NCI-H446 treated with DMSO at 0.1 percent for 48 hours (cell line): Measurements from ENCODE around the gene NYNRIN.
A peak's percentile ranks its signal among the peaks of the same experiment; 100 is the strongest.

ENCODE experiments used
- DNase-seq: peaks from one replicate; lab custom pipeline; 2025; lab: John Stamatoyannopoulos, UW

Gene NYNRIN

DNA sequence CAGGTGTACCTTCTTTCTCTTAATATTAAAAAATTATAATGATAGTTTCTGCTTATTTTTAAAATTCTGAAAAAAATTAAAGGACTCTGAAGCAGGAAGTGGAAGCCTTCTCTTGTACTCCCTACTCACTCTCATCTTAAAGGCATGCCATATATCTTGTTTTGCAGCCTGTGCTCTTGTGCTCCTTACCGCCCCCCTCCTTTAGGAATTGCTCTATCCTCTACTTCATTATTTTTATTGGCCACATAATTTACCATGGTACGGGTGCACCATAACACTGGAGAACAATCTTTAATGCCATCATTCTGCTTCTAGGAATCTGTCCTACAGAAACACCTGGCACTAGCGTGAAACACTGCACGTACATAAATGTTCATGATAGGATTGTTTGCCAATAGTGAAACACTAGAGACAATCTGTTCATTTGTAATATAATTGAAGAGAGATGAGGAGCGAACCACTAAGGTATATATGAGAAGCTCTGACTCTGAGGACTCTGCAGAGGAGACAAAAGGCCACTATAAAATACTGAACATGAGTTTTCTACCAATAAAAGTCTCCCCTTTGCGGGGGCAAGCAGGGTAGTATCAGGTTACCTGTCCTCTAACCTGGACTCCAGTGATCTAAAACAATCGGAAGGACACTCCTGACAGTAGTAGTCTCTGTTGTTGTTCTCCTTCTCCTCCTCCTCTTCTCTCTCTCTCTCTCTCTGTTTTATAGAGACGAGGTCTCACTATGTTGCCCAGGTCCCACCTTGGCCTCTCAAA lies 6.3 kb upstream of the NYNRIN start:
- DNase-seq = no peak

DNA sequence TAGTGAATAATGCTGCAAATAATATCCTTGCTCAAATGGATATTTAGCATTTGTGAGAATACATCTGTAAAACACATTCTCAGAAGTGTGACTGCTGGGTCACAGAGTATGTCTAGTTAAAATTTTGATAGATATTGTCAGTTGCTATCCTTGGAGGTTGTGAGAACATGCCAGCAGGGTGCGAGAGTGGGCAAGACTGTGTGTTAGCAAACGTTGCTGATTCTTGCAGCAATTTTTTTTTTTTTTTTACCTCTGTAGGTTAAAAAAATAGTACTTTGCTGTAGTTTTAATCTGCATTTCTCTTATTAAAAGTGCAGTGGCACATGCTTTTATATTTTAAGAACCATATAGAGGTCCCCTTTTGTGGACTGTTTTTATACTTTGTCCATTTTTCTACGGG lies 4.5 kb upstream of the NYNRIN start:
- no peak for DNase-seq

DNA sequence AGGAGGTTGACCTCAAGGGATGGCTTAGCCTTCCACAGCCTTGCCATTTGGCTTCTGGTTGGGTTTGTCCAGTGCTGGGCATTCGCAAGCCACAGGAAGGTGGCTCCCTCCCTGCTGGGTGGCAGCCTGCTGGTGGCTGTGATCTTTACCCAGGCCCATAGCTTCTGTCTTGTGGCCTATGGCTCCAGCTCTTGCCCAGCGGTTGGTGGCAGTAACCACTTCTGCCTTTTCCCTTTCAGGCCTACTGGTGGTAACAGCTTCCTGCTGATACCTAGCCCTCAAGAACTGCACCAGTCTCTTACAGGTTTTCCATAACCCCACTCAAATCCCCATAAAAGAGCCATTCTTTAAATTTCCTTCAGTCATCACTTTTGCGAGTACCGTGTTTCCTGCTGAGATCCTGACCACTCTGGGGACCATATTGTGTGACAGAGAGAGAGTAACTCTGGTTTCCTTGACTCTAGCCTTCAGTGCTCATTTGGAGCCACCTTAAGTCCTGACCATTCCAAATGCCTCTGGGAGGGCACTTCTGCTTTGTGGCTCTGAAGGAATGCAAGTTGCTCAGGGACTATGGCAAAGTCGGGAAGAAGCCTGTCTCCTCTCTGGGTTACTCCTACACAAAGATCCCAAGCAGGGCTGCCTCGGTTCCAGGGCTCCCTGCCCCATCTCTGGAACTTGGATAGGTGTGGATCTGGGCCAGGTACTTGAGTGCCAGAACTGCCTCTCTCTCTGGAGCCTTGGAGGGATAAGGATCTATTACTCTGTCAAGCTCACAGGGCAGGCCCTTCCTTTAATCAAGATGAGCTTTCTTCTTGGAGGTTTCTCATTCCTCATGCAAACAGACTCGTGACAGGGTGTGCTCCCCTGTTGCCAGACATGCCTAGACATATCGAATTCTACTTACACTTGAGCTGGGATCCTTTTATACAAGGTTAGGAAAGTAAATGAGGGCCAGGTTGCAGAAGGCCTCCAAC lies 2.9 kb upstream of the NYNRIN start:
- DNase-seq = no peak

DNA sequence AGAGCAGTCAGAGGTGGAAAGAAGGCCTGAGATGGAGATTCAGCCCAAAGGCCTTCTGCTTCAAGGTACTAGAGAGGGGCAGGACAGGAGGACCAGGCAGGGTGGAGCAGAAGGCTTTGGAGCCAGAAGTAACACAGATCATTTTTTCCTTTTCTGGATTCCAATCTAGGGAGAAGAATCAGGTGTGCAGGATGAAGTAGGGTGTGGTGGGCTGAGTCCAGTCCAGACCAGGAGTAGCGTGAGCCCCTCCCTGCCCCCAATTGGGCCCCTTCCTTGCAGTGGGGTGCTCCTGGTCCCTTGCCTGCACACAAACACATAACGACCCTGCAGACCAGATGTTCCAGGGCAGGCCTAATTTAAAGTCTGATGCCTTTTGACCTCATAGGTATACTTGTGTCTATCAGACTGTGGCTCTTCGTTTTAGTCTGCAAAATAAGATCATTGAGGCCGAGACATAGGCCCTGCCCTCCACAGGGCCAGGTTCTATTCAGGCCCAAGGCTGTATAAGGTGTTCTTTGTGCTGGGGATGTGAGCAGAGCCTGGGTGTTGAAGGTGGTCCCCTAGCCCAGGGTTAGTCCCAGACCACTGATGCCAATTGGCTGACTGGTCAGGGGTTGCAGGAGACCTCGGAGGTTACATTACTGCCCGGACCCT lies 1.0 kb upstream of the NYNRIN start:
- DNase-seq = no peak

DNA sequence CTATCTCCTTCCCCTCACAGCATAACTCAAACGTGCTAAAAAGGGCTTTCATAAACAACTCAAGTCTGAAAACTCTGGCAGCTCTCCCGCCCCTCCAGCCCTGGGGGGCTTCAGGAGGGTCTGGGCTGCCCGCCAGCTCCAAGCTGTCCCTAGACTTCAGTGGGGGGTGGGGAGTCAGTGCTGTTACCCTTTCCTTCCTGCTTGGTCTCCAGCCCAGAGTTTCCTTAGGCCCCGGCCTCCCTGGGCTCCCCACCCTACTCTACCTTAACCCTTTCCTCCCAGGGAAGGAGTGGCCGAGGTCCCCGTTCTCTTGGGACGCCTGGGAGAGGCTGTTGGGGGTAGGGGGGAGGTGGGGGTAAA lies 530 bp upstream of the NYNRIN start:
- DNase-seq = peak; percentile 53

DNA sequence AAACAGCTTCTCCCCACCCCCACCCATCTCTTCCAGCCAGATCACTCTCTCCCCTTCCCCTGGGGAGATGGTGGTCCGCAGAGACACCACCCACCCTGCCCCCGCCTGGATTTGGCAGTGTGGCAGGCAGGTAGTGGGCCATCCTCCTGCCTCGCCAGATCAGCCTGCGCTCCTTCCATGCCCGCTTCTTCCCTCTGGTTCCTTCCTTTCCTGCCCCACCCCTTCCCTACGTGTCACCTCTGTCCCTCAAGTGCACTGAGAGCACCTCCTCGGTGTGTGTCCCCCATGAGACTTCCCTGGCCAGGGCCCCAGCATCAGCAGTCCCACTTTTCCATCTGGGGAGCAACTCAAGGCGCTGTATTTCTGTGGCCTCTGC lies 632 bp downstream of the NYNRIN start:
- DNase-seq = no peak

DNA sequence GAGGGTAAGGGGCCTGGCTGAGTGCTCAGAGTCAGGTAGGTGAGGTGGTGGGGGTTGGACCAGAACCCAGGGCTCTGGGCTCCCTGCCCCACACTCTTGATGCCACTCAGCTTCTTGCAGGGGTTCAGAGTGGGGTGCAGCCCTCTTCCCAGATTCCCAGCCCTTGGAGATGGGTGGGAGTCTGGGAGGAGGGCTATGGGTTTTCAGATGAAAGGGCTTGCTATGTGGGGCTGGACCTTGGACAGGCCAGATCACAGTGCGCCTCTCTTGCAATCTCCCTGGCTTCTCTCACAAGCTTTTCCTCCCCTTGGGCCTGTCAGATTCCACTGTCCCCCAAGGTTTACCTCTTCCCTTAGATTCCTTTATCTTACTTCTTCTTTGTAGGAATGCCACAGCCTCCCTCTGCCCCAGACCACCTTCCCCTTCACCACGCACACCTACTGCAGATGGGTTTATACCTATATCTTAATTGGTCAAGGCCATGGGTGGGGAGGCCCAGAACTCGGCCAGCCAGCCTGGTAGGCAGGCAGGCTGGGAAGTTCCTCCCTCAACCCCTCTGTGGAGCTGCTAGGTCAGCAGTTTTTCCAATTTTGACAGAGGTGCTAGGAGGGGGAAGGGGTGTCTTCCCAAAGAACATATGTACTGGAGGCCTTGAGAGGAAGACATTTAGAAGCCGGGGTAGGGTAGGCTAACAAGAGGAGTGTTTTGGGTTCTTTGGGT lies 1.4 kb downstream of the NYNRIN start:
- no peak for DNase-seq

DNA sequence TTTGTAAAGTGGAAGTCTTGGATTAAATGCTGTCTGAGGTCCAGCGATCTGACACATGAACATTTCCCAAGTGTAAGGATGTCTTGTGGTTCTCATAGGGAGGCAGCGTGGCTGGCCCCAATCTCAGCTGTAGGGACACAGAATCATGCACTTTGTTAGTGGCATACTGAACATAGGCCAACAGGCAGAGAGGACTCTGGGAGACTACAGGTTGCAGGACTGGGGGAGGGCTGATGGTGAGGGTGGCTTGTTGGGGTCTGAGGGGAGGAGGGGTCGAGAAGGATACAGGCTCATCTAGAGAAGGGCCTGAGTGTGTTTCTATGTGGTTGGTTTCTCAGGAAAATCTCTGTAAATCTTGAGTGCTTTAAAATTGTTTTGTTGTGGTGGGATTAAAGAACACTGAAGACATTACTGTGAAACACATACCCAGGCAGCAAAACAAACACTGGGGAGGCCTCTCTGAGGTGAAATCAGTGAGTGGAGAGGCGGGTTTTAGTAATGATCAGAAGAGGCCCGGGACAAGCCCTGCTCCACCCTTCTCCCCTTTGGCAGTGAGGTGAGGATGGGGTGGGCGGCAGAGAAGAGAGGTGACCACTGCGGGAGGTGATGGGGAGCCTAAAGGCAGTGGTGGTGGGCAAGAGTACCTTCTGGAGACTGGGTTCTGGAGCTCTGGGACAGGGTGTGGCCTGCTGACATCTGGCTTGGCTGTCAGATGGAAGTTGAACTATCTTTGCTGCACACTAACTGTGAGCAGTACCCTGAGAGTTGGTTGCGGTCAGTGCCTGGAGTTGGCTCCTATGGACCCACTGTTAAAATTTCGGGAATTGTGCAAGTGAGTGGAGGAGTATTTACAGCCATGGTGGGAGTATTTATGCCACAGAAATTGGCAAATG lies 3.3 kb downstream of the NYNRIN start:
- no peak for DNase-seq

DNA sequence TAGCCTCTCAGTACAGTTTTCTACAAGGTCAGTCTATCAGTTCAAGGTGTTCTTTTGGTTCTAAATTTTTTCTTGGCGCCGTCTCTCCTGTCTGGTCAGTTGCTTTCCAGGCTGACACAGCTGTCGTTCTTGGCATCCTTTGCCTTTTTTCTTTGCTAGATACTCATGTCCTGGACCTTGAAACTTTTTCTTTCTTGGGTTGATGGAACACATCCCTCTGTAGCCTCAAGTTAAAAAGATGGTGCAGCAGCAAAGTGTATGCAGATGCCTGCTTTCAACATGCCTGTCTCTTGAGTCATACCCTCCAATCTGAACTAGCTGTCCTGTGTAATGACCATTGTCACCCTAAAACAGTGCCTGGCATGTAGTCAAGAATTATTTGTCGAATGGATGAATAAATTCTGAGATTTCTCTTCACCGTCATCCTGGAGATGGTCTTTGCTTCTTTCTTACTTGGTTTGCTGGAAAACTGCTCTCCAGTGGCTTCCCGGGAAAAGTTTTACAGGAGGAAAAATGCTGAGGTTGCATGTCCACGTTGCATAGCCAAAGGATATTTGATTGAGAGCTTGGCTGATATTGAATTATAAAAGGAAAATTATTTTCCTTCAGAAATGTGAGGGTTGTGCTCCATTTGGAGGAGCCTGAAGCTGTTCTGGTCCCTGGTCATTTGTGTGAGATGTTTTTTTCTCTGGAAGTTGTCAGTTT lies 4.6 kb downstream of the NYNRIN start:
- DNase-seq = no peak

DNA sequence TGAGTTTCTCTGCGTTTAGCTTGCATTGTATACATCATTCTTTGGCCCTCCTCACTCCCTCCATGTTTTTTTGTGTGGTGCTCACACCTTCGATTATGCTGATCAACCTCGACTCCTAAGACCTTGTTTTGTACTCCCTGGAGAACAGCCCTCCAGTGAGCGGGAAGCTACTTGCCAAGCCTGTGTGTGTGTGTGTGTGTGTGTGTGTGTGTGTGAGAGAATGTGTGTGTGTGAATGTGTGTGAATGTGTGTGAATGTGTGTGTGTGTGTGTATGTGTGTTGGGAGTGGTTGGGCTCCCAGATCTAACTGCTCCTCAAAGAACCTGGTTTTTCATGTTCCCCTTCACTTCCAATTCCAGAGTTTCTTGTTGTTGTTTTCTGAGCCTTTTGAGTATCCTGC lies 6.0 kb downstream of the NYNRIN start:
- no peak for DNase-seq

DNA sequence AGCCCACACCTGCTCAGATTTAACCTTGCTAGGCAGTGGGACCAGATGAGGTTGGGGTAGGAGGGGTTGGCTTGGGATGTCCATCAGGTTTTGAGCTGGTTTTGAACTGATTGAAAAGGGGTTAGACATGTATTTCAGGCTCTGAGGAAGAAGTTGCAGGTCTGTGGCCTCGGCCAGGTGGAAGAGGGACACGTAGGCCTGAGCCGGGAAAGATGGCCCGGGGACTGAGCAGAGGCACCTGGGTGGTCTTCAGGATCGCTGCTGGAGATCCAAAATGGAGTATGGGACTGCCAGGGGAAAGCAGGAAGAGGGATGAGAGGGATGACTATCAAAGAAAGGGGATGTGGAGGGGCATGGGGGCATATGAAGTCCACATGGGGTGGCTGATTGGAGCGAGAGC lies 7.6 kb downstream of the NYNRIN start:
- DNase-seq = no peak

DNA sequence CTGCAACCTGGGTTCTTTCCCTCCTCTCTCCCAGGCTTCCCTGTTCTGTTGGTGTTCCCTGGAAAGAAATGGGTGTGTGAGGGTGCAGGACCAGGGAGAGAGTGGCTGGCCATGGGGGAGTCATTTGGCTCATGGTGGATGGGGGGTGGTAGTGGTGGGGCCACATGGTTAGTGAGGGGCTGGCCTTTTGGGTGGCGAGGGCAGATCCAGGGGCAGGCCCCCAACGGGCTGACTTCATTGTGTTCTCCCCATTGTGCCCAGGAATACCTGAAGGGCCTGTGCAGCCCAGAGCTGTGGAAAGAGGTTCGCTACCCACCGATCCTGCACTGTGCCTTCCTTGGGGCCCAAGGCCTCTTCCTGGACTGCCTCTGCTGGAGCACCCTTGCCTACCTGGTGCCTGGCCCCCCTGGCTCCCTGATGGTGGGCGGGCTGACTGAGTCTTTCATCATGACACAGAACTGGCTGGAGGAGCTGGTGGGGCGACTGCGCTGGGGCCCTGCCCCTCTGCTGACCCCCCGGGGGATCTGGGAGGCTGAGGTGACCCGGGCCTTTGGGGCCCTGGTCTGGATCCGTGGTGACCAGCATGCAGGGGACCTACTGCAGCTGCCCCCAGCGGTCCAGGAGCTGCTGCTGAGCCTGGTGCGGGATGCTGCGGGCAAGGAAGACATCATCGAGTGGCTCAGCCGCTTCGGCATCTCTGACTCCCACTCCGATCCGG lies 9.0 kb downstream of the NYNRIN start:
- no peak for DNase-seq

DNA sequence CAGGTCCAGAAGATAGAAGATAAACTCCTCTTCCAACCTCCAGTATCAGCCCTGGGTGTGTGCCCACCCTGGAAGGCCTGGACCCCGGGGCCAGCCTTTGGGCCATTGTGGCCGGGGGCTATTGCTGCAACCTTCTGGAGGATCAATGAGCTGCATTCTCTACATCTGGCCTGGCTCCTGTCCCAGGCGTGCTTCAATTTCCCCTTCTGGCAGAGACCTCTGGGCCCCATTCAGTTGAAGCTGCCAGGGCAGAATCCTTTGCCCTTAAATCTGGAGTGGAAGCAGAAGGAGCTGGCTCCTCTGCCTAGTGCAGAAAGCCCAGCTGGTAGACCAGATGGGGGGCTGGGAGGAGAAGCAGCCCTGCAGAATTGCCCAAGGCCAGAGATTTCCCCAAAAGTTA lies 10.0 kb downstream of the NYNRIN start:
- DNase-seq = peak; percentile 90

DNA sequence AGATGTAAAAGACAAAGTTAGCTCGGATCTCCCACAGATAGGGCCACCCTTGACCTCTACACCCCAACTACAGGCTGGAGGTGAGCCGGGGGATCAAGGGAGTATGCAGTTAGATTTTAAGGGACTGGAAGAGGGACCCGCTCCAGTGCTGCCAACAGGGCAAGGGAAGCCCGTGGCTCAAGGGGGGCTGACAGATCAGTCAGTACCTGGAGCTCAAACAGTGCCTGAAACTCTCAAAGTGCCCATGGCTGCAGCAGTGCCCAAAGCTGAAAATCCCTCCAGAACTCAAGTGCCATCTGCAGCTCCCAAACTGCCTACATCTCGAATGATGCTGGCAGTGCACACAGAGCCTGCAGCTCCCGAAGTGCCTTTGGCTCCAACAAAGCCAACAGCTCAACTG lies 10.4 kb downstream of the NYNRIN start:
- DNase-seq = peak; percentile 58

DNA sequence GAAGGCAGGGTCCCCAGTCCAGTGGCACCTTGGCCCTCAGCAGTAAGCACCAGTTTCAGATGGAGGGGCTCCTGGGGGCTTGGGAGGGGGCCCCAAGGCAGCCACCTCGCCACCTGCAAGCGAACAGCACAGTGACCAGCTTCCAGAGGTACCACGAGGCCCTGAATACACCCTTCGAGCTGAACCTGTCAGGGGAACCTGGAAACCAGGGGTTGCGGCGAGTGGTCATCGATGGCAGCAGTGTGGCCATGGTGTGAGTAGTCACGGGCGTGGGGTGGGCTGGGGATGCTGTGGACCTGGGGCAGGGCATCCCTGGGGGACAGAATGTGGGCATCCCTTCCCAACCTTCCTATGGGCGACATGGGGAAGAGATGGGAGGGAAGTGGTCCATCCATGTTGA lies 11.2 kb downstream of the NYNRIN start:
- DNase-seq = no peak

DNA sequence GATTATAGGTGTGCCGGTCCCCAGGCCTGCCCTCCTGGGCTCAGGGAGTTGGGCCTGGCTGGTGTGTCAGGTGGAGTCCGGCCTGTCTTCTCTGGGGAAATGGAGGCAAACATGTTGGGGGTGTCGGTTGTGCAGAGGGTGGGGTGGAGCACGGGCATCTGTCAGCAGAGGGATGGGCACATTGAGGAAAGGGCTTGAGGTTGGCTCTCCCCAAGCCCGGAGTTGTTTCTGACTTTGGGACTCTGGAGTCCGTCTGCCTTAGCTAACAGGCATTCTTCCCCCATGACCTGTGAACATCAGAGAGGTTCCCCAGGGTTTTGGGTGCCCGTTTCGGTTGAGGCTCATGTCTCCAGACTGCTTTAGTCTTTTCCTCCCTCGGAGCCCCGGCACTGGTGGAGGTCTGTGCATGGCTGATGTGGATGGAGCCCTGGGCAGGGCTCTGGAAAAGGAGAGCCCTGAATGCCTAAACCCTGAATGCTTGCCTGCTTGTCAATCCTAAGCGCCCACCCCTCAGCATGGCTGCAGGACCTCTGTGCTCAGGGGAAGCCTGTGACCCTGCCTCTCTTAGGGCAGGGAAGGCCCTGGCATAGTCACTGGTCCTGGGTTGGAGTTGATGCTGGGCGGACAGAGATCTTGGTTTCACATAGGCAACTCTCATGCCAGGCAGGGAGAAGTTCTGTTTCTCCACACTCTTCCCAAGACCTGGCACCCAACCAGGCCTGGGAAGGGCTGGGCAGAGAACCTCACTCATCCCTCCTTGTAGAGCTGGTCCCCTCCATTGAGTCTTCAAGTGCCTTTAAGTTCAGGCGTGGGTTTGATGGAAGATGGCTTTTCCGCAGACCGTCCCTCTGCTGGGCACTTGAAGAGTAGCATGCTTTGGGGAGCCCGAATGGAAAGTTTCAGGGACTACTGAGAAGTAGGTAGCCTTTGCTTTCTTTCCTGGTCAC lies 12.9 kb downstream of the NYNRIN start:
- DNase-seq = no peak

DNA sequence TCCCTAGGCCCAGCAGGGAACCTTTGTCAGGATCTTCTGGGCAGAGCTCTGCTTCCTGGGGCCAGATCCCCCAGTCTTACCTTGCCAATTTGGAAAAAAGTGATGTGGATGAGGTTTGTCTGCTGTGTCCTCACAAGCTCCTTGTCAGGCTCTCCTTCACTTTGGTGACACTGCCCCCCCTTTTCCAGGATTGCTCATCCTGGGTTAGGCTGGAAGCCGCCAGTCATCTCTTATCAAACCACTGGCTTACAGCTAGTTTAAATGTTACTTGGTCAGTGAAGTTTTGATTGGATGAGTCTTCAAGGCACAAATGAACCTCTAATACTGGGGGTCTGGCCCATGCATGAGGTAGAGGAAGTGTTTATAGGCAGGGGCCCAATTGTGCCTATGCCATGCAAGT lies 15.3 kb downstream of the NYNRIN start:
- no peak for DNase-seq

DNA sequence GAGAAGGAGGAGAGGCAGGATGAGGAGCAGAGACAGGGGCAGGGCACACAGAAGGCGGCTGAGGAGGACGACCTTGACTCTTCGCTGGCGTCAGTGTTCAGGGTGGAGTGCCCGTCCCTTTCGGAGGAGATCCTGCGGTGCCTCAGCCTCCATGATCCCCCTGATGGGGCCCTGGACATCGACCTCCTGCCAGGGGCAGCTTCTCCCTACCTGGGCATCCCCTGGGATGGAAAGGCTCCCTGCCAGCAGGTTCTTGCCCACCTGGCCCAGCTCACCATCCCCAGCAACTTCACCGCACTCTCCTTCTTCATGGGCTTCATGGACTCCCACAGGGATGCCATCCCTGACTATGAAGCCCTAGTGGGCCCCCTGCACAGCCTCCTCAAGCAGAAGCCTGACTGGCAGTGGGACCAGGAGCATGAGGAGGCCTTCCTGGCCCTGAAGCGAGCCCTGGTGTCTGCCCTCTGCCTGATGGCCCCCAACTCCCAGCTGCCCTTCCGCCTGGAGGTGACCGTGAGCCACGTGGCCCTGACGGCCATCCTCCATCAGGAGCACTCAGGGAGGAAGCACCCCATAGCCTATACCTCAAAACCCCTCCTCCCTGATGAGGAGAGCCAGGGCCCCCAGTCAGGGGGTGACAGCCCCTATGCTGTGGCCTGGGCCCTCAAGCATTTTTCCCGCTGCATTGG lies 16.1 kb downstream of the NYNRIN start:
- DNase-seq = no peak
